Activated CD8-positive, alpha-beta memory T cell treated with anti-CD3 and anti-CD28 coated beads, Interleukin-2, amount 50 U/mL, for 24 hours (primary cell): ENCODE results near the gene LITAF.
"Not testable (repeated sequence)": the region's sequence is repeated elsewhere in the genome, so short reads cannot be mapped to it uniquely, and the experiment has no call there.

Source experiments
- DNase-seq: peaks from one replicate; pipeline ENCODE4 v3.0.0-alpha.2; 2020; ENCODE audit errors: extremely low read depth

The LITAF gene

DNA sequence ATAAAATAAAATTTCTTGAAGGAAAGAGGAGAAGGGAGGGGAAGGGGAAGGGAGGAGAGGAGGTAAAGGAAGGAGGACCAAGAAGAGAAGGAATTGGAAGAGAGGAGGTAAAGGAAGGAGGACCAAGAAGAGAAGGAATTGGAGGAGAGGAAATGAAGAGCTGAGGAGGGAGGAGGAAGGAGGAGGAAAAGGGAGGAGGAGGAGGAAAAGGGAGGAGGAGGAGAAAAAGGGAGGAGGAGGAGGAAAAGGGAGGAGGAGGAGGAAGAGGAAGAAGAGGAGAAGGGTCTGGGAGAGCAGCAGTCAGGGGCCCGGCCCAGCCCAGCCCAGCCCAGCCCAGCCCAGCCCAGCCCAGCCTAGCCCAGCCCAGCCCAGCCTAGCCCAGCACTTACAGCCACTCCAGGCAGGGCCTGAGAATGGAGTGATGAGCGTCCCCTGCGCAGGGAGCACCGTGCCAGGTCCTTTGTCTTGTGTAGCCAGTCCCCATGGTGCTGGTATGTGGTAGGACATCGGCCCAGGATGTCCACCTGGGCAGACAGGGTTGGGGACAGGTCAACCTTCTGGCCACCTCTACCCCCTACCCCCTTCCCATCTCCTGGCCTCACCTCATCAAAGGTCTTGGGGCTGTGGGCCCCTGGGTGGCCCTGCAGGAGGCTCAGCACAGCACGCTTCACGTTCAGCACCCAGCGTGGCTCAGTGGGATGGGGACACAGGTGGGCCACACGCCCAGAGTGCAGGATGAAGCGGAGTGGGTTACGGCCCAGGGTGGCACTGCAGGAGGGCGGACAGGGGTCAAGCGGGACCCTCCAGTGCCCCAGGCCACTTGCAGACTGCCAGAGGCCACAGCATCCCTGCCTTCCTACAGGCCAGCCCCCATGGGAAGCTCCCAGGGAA, 70.9 kb downstream of the LITAF start:
- no peak for DNase-seq

DNA sequence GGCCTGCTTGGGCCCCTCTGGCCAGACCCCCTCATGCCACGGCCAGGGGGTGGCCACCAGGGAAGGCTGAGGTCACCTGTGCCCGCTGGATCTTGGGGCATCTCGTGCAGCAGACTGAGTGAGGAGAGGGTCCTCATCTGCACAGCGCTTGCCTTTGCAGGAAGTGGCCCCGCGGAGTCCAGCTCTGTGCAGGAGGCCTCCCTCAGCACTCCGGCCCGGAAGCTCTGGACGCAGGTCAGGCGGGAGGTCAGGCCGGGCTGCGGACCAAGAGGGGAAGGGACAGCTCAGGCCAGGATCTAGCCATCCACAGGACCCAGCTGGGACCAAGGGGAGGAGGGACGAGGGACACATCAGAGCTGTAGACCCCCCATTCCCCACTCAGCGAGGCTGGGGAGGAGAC, 72.4 kb downstream of the LITAF start:
- DNase-seq, result no peak

DNA sequence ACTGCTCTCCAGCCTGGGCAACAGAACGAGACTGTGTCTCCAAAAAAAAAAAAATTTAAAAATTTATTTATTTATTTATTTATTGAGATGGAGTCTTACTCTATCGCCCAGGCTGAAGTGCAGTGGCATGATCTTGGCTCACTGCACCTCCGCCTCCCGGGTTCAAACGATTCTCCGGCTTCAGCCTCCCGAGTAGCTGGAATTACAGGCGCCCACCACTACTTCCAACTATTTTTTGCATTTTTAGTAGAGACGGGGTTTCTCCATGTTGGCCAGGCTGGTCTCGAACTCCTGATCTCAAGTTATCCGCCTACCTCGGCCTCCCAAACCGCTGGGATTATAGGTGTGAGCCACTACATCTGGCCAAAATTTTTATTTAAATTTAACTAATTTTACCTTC, 73.4 kb downstream of the LITAF start:
- DNase-seq, result not testable (repeated sequence)

DNA sequence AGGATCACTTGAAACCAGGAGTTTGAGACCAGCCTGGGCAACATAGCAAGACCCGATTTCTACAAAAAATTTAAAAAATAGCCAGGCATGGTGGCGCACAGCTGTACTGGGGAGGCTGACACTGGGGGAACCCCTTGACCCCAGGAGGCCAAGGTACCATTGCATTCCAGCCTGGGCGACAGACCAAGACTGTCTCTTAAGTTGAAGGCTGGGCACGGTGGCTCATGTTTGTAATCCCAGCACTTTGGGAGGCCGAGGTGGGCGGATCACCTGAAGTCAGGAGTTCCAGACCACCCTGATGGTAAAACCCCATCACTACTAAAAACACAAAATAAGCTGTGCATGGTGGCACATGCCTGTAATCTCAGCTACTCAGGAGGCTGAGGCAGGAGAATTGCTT, 74.9 kb downstream of the LITAF start:
- no peak for DNase-seq

DNA sequence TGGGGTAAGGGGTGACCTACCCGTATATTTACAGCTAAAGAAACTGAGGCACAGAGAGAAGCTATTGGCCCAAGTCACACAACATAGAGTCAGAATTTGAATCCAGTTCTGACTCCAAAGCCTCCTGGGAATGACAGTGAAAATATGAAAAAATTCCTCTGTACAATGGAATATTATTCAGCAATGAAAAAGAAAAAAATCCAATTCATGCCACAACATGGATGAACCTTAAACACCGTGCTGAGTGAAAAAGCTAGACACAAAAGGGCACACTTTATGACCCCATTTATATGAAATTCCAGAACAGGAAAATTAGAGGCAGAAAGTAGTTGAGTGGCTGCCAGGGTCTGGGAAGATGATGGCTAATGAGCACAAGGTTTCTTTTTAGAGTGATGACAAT, 75.4 kb downstream of the LITAF start:
- no peak for DNase-seq

DNA sequence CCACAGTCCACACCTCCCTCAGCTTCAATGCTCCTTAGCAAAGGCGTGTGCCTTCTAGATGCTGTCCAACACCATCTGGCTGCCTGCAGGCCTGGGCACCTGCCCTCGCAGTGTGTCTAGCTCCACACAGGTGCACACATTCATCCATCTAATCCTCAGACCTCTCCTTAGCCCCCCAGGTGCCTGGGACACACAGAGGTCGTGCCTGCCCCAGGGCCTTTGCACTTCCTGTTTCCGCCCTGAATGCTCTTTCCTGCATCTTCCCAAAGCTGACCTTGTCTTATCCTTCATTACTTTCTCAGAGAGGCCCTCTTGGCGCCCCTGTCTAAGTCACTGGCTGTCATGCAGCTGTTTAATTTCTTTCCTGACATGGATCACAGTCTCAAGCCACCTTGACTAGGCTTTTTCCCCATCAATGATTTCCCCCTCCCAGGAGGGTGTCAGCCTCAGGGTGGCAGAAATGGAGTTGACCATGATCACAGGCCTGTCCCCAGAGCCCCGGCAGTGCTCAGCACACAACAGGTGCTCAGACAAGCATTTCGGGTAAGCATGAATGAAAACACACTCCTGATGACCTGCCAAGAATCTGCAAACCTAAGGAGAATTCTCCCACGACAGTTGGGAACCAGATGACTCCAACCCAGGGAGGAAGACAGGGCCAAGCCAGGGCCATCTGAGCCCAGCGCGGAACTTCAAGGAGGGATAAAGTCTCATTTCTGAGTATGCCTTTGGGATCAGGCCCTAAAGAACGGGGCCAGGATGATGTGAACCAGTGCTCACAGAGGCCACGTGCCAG, 76.3 kb downstream of the LITAF start:
- no peak for DNase-seq

DNA sequence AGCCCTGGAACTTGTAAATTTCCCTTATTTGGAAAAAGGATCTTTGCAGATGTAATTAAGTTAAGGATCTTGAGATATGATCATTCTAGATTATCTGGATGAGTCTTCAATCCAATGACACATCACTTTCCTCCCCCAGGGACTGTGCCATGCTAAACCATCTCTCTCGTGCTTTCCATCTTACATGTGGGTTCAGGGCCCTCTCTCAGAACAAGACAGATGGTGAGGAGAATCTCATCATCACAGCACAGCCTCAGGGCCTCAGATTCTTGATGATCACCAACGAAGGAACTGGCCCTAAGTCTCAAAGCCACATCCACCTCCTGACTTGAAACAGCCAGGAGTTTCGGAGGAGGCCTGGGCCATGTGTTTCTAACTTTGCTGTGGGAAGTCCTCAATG, 78.7 kb downstream of the LITAF start:
- DNase-seq, result no peak

DNA sequence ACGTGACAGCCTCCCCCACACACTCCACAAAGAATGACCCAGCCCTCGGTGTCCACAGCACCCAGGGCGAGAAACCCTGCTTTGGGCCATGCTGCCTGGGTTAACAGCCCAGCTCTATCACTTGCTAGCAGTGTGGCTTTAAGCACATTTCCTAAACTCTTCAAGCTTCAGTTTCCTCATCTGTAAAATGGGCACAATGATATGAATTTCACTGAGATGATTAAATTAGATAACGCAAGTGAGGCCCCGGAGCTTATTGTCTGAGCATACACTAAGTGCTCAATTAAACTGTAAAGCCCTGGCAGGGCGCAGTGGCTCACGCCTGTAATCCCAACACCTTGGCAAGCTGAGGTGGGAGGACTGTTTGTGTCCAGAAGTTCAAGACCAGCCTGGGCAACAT, 79.4 kb downstream of the LITAF start:
- DNase-seq, result no peak

DNA sequence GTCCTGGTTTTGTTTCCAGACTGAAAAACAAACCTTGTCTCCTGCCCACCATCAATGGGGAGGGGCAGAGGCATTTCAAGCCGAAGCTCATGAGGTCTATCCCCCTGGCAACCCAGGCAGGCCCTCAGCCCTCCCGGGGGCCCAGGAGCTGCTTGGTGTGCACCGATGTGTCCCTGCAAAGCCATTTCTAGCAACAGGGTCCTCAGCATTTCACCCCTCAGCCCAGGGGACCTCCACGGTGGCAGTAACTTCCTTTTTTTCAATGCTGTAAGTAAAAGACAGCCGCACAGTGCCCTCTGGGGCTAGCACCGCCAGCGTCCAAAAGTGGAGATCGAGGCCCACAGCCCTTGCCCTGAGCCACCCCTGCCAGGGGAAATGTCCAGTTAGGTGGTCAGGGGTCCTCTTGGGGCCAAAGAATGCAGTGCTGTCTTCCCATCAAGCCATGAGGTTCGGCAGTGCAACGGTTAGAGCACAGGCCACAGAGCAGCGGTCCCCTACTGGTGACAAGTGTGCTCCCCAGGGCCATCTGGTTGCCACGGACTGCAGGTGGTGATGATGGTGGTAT, 79.9 kb downstream of the LITAF start:
- DNase-seq, result no peak

DNA sequence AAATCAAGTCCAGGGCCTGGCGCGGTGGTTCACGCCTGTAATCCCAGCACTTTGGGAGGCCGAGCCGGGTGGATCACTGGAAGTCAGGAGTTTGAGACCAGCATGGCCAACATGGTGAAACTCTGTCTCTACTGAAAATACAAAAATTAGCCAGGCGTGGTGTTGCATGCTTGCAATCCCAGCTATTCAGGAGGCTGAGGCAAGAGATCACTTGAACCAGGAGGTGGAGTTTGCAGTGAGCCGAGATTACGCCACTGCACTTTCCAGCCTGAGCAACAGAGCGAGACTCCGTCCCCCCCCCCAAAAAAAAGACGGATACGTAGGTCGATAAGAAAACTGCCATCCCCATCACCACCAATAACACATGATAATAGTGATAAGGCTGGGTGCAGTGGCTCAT, 82.5 kb downstream of the LITAF start:
- not testable (repeated sequence) for DNase-seq

DNA sequence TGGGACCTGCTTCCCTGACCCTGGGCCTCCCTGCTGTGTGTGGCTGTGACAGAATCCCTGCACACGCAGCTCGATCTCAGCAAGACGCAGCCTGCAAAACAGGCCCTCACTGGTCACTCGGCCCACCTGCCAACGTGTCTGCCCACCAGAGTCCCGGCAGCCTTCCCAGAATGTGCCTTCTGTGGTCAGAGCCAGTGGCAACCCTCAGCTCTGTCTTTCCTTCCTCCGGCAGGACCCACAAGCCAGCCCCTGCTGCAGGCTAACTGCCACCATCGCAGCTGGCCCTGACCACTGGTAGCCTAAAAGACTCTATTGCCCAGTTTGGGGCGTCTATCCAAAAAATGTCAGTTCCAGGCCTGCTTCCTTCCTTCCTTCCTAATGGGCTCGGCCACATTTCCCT, 83.2 kb downstream of the LITAF start:
- DNase-seq, result no peak

DNA sequence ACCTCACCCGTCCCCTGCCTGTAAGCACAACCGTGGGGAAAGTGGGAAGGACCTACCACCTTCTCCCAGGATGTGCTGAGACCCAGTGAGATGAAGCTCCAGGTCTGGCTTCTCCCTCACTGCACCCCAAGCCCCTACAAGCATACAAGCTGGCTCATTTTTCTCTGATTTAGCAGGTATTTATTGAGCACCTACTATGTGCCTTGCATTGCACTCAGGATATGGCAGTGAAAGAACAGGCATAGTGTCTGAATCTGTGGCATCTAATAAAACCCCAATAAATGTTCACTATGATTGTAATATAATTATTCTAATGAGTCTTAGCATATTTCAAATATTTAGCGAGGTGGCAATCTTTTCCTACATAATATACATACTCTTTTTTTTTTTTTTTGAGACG, 84.5 kb downstream of the LITAF start:
- no peak for DNase-seq

DNA sequence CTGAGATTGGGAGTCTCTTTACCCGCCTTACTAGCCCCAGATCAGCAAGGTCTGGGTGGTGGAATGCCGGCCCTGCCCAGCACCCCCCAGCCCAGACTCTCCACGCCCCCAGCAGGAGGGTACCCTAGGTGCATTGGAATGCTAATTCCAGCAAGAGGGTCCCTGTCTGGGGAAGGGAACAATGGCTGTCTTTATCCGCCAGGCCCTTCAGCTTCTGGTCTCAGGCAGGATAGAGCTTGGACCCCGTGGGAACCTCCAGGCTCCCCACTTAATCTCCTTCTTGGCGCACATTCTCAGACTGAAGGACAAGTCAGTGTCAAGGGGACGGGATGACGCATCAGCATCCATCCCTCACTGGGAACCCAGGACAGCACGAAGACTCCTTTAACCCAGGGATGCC, 85.1 kb downstream of the LITAF start:
- DNase-seq, result no peak

DNA sequence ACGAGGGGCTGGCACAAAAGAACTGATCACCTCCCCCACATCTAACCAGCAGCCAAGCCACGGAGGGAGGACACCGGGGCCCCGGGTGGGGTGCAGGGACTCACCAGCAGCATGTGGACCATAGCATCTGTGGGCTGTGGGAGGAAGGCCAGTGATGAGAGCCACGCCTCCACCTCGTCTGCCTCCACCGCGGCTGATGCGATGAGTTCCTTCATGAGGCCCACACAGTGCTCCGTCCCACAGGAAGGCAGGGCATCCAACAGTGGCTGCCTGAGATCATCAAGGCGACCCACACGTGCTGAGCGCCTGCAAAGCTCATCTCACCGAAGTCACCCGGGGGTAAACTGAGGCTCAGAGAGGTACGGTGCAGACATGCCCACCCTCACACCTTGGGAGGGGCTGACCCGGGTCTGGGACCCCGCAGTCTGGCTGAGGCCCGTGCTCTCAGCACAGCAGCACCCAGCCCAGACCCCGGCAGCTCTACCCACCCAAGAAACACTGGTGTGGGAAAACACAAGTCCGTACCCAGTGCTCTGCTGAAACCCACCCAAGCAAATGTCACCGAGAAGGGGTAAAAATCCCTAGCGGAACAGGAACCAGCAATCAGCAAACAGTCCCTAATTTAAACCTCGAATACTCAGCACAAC, 85.9 kb downstream of the LITAF start:
- no peak for DNase-seq

DNA sequence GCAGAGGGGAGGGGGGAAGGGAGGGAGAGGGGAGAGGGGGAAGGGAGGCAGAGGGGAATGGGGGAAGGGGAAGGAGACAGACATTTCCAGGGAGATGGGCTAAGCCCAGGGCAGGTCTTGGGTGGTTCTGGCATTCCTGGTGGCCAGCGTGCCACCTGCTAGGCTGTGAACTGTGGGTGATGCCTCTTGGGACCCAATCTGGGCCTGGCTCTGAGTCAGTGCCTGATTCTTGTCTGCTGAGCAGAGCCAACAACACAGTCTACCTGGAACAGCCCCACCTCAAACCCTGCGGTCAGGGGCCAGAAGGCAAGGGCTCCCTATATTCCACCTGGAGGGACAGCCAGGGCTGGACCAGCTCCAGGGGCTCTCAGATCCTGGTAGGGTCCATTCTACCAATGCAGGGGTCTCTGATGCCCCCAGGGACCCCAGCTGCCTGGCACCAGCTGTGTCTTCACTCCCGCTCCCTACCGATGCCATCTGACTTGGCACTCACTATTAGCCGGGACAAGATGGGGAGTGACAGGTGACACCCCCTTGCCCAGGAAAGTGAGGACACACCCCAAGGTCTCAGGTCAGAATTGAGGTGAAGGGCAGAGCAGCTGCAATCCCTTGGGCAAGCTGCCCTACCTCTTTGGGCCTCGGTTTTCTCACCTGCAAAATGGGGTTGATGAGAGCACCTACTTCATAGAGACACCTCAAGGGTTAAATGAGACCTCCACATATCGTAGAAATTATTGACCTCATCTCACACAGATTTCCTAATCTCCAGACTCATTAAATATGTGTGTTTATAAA, 87.2 kb downstream of the LITAF start:
- no peak for DNase-seq

DNA sequence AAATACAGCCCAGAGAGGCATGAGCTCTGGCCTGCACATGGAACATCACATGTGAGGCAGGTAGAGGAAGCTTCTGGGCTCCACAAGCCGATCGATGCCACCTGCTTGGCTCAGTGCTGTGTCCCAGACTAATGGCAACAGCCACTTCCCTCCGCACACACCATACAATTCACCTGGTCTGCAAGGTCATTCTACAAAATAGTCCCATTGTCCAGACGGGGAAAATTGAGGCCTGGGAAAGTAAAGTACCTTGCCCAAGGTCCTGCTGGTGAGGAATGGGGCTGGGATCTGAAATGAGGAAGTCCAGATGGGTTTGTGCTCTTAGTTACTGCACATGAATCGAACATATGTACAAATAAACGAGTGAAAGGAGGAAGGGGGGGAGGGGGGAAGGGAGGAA, 88.0 kb downstream of the LITAF start:
- no peak for DNase-seq

DNA sequence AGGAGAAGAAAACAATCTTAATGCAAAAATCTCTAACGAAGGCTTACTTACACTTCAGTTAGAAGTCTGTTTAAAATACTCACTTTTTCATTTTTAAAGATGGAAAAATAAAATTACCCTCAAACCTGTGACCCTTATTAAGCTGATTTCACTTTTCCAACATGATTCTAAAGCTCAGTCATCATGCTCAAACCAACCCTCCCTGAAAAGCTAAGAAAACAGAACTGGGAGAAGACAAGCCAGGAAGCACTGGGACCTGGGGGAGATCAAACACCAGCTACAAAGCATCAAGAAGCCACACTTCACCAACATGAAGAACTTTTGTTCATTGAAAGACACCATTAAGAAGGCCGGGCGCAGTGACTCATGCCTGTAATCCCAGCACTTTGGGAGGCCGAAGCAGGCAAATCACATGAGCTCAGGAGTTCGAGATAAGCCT, 88.8 kb downstream of the LITAF start:
- DNase-seq, result no peak
